Stimulated activated CD4-positive, alpha-beta T cell treated with anti-CD3 and anti-CD28 coated beads, Interleukin-15, amount 100 ng/mL, for 48 hours (primary cell): ENCODE data around the gene PLAC8.
"Not testable (repeated sequence)": the region's sequence is repeated elsewhere in the genome, so short reads cannot be mapped to it uniquely, and the experiment has no call there.

Experiments used
- DNase-seq, 2 donors: peaks; one replicate each; pipeline ENCODE4 v3.0.0-alpha.2; 2020; ENCODE audit warnings: low read depth in 2 of 2

Gene PLAC8

GRCh38 chr4:83112678-83113428 lies 1.7 kb downstream of the PLAC8 start:
- DNase-seq = no peak

- DNase-seq = no peak
Measured at GRCh38 chr4:83112231-83112630, 2.3 kb downstream of the PLAC8 start.

- DNase-seq = not testable (repeated sequence)
Measured at GRCh38 chr4:83111751-83112141, 2.8 kb downstream of the PLAC8 start.

- no peak for DNase-seq
Measured at GRCh38 chr4:83110970-83111750, 3.4 kb downstream of the PLAC8 start.

GRCh38 chr4:83110223-83110945 lies 4.1 kb downstream of the PLAC8 start:
- DNase-seq = peak; percentile 80 to 90

GRCh38 chr4:83109480-83110222 lies 4.9 kb downstream of the PLAC8 start:
- peak; percentile 17 to 24 for DNase-seq

- no peak for DNase-seq
Measured at GRCh38 chr4:83108101-83108861, 6.2 kb downstream of the PLAC8 start.

GRCh38 chr4:83107631-83108030 lies 6.9 kb downstream of the PLAC8 start:
- no peak for DNase-seq

- DNase-seq = no peak
Measured at GRCh38 chr4:83104991-83105390, 9.5 kb downstream of the PLAC8 start.

GRCh38 chr4:83096397-83096796 lies 18.1 kb downstream of the PLAC8 start:
- DNase-seq = no peak

GRCh38 chr4:83093060-83093640 lies 21.4 kb downstream of the PLAC8 start:
- no peak for DNase-seq

GRCh38 chr4:83089410-83090157 lies 24.9 kb downstream of the PLAC8 start:
- no peak for DNase-seq

- not testable (repeated sequence) for DNase-seq
Measured at GRCh38 chr4:83084956-83085355, 29.6 kb downstream of the PLAC8 start.

GRCh38 chr4:83083925-83084475 lies 30.5 kb downstream of the PLAC8 start:
- no peak for DNase-seq

GRCh38 chr4:83082777-83083176 lies 31.8 kb downstream of the PLAC8 start:
- DNase-seq = no peak

- DNase-seq = no peak
Measured at GRCh38 chr4:83080561-83080960, 34.0 kb downstream of the PLAC8 start.

- no peak for DNase-seq
Measured at GRCh38 chr4:83075311-83076095, 39.0 kb downstream of the PLAC8 start.

- peak; percentile 14 to 37 for DNase-seq
Measured at GRCh38 chr4:83074783-83075182, 39.7 kb downstream of the PLAC8 start.
